ENCODE data around the gene VWA5B1. TPM values are rescaled to one million over a fixed set of nuclear protein-coding genes. Genes with fewer than 3 reads are reported as not detected.

Gene VWA5B1
- total RNA-seq, 2 experiments from 2014 or later: not detected

- no peak for TF ChIP-seq CTCF (IDR thresholded peaks at IDR 0.05)
- CTCF ChIA-PET: no interaction called here
- H3K27me3 Mint-ChIP-seq: peaks cover 20% of the 10 kb centered on the region
These were observed 37.5 kb downstream of the VWA5B1 start for GRCh38 chr1:20328201-20328600.

GRCh38 chr1:20329793-20330542 is 39.3 kb downstream of the VWA5B1 start:
- no peaks in the 10 kb centered on the region for H3K36me3 Mint-ChIP-seq (ENCODE audit: low read depth)
- intact Hi-C loops (cut with micrococcal nuclease): no loop called here
- no peak for DNase-seq
- H3K4me1 Mint-ChIP-seq (ENCODE audit: low read depth): no peaks in the 10 kb centered on the region
- POLR2A ChIA-PET: no interaction called here
- no peak overlapping the region for H3K4me3 Mint-ChIP-seq
- CTCF ChIA-PET: no interaction called here
- no peak overlapping the region for H3K27ac Mint-ChIP-seq
- no peaks in the 10 kb centered on the region for H3K9me3 Mint-ChIP-seq
- no peak for ATAC-seq
- peaks cover 20% of the 10 kb centered on the region for H3K27me3 Mint-ChIP-seq
- TF ChIP-seq CTCF (IDR thresholded peaks at IDR 0.05): no peak

More at GRCh38 chr1:20328201-20328600, 37.5 kb downstream of the VWA5B1 start:
- POLR2A ChIA-PET: interaction anchor here (0.8 kb wide), 1 partner anchor 110 kb away, joined by 3 read pairs; no protein-coding TSS in a partner anchor
- H3K36me3 Mint-ChIP-seq (ENCODE audit: low read depth): no peaks in the 10 kb centered on the region
- intact Hi-C loops (cut with micrococcal nuclease): no loop called here
- H3K4me1 Mint-ChIP-seq (ENCODE audit: low read depth): peaks cover 1% of the 10 kb centered on the region
- H3K9me3 Mint-ChIP-seq: no peaks in the 10 kb centered on the region
- H3K27ac Mint-ChIP-seq: no peak overlapping the region
- H3K4me3 Mint-ChIP-seq: no peak overlapping the region
- ATAC-seq (no peak), DNase-seq (no peak)

GRCh38 chr1:20334103-20334502 is 43.4 kb downstream of the VWA5B1 start:
- no peaks in the 10 kb centered on the region for H3K36me3 Mint-ChIP-seq (ENCODE audit: low read depth)
- no peak for TF ChIP-seq CTCF (IDR thresholded peaks at IDR 0.05)
- no peak overlapping the region for H3K27ac Mint-ChIP-seq
- POLR2A ChIA-PET: no interaction called here
- H3K27me3 Mint-ChIP-seq: peaks cover 9% of the 10 kb centered on the region
- ATAC-seq: no peak
- H3K4me1 Mint-ChIP-seq (ENCODE audit: low read depth): no peaks in the 10 kb centered on the region
- intact Hi-C loops (cut with micrococcal nuclease): no loop called here
- H3K4me3 Mint-ChIP-seq: no peak overlapping the region
- DNase-seq: no peak
- H3K9me3 Mint-ChIP-seq: no peaks in the 10 kb centered on the region
- CTCF ChIA-PET: no interaction called here

- ATAC-seq (no peak), DNase-seq (no peak)
- intact Hi-C loops (cut with micrococcal nuclease): no loop called here
- H3K9me3 Mint-ChIP-seq: no peaks in the 10 kb centered on the region
- TF ChIP-seq CTCF (IDR thresholded peaks at IDR 0.05): no peak
- ChIA-PET POLR2A (no interaction called here), CTCF (interaction anchor here (0.9 to 1.4 kb wide), 2 partner anchors 25 to 94 kb away, joined by 3 read pairs; no protein-coding TSS in a partner anchor)
- peaks cover 9% of the 10 kb centered on the region for H3K27me3 Mint-ChIP-seq
- H3K4me1 Mint-ChIP-seq (ENCODE audit: low read depth): no peaks in the 10 kb centered on the region
- H3K36me3 Mint-ChIP-seq (ENCODE audit: low read depth): no peaks in the 10 kb centered on the region
- no peak overlapping the region for H3K4me3 Mint-ChIP-seq
- no peak overlapping the region for H3K27ac Mint-ChIP-seq
These were observed 45.5 kb downstream of the VWA5B1 start for GRCh38 chr1:20336105-20336605.

- Mint-ChIP-seq H3K36me3 (ENCODE audit: low read depth) (no peaks in the 10 kb centered on the region), H3K4me3 (no peak overlapping the region), H3K9me3 (no peaks in the 10 kb centered on the region), H3K27ac (no peak overlapping the region), H3K27me3 (peaks cover 14% of the 10 kb centered on the region), H3K4me1 (ENCODE audit: low read depth) (no peaks in the 10 kb centered on the region)
- no peak for DNase-seq
- no peak for ATAC-seq
- ChIA-PET CTCF (interaction anchor here (1.2 kb wide), 1 partner anchor 20 kb away, joined by 3 read pairs; no protein-coding TSS in a partner anchor), POLR2A (interaction anchor here (0.6 kb wide), 1 partner anchor 639 kb away, joined by 3 read pairs; no protein-coding TSS in a partner anchor)
- intact Hi-C loops (cut with micrococcal nuclease): no loop called here
- no peak for TF ChIP-seq CTCF (IDR thresholded peaks at IDR 0.05)
These were observed 46.9 kb downstream of the VWA5B1 start for GRCh38 chr1:20337581-20337980.
